HG02642 (cell line): ENCODE measurements around the gene MLEC.

Experiments used
- ATAC-seq: cut with Tn5 transposase; IDR thresholded peaks from one replicate; pipeline ENCODE4 v1.9.1; 2021; ENCODE audit warnings: mild to moderate bottlenecking; ENCODE audit not compliant: unreplicated experiment, poor library complexity

MLEC gene

GRCh38 chr12:120738252-120739030 lies 51.5 kb downstream of the MLEC start:
- ATAC-seq, result no peak

GRCh38 chr12:120739031-120739762 lies 52.2 kb downstream of the MLEC start:
- ATAC-seq, result no peak

- no peak for ATAC-seq
These were observed 53.1 kb downstream of the MLEC start for GRCh38 chr12:120739821-120740613.

- ATAC-seq, result no peak
These were observed 53.9 kb downstream of the MLEC start for GRCh38 chr12:120740871-120741270.

- ATAC-seq, result no peak
These were observed 54.8 kb downstream of the MLEC start for GRCh38 chr12:120741476-120742421.

DNA sequence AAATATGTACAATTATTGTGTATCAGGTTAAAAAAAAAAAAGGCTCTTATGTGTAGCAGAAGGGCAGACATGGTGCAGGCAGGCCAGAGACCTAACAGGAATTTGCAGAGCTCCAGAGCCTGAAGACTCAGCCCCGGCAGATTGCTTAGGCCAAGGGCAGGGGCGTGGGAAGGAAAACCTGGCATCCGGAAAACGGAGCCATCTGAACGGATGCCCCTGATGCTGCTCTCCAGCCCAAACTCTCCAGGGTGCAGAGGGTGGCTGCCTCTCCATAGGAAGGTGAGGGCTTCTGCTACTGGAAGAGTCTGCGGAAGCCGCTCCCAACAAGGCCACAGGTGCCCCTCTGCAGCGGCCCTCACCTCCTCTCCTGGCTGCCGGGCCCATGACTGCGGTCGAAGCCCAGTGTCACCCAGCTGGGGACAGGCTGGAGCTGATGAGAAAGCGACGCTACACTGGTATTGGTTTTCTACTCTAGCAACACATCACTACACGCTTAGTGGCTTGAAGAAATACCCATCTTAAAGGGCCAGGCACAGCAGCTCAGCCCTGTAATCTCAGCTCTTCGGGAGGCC lies 58.1 kb downstream of the MLEC start:
- ATAC-seq, result no peak

GRCh38 chr12:120748242-120748641 lies 61.3 kb downstream of the MLEC start:
- ATAC-seq, result no peak

DNA sequence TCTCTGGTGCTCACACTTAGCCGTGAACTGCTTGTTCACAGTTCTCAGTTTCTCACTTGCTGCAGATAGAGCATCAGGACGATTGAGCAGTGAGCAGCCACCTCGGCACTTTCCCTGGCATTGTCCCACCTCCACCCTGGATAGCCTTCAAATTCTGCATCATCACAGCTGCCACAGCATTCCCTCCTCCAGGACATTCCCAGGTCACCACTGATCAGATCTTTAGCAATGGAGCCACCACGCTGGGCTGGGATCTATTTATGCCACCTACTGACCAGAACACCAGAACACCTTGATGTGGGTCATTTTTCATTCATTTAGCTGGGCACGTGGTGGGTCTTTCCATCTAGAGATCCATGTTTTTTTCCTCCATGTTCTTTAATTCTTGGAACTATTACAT lies 62.3 kb downstream of the MLEC start:
- ATAC-seq, result no peak

GRCh38 chr12:120750806-120751205 lies 63.9 kb downstream of the MLEC start:
- ATAC-seq, result no peak

GRCh38 chr12:120751389-120751788 lies 64.4 kb downstream of the MLEC start:
- no peak for ATAC-seq
